K562 (cell line): ENCODE measurements around the gene TSKS. TPM values are rescaled to one million over a fixed set of nuclear protein-coding genes. Genes with fewer than 3 reads are reported as not detected.

Experiments
- CBX3 ChIP-seq, 2 experiments: IDR thresholded peaks; 1 replicate in 1 of 2; 2 replicates in 1 of 2; pipeline ENCODE4 v1.6.1; 2012; ENCODE audit warnings: inconsistent platforms in 2 of 2, low read length in 2 of 2, borderline replicate concordance in 1 of 2, control low read depth in 1 of 2
- ETV6 ChIP-seq, 3 experiments: fragments of 150-350 bp in 1 of 3; sonication (generic) in 1 of 3; formaldehyde crosslinking in 1 of 3; IDR thresholded peaks; 2 replicates each; pipeline versions ENCODE4 v1.6.1 to v1.8.0; 2014 to 2022; ENCODE audit warnings: borderline replicate concordance in 2 of 3, low read depth in 2 of 3, antibody characterized with exemption in 1 of 3, low read length in 1 of 3, mild to moderate bottlenecking in 1 of 3, missing genetic modification reagents in 1 of 3
- FOXJ2 ChIP-seq: fragments of 200-800 bp; sonication (Bioruptor generic); IDR thresholded peaks from 2 replicates; pipeline ENCODE4 v1.6.1; 2016; ENCODE audit warnings: missing genetic modification characterization, missing compliant biosample characterization
- HCFC1 ChIP-seq: IDR thresholded peaks from 2 replicates; pipeline ENCODE4 v1.6.1; 2012; ENCODE audit warnings: low read depth, low read length, improper control_type of control experiment
- HDAC1 ChIP-seq, 2 experiments: fragments of 450-650 bp; IDR thresholded peaks; 2 replicates each; pipeline ENCODE4 v1.6.1; 2016 to 2017; ENCODE audit warnings: inconsistent platforms in 1 of 2, mild to moderate bottlenecking in 1 of 2, moderate library complexity in 1 of 2
- HDAC6 ChIP-seq: IDR thresholded peaks from 2 replicates; pipeline ENCODE4 v1.6.1; 2012; ENCODE audit warnings: low read depth, mild to moderate bottlenecking, control low read depth, inconsistent platforms, low read length, moderate library complexity
- KLF10 ChIP-seq: fragments of 250-450 bp; sonication (Bioruptor Pico); IDR thresholded peaks from 2 replicates; pipeline ENCODE4 v1.6.1; 2021; ENCODE audit warnings: matching md5 sums
- MAZ ChIP-seq, 2 experiments: fragments of 450-650 bp in 1 of 2; sonication (generic) in 1 of 2; formaldehyde crosslinking; IDR thresholded peaks in 1 of 2; conservative IDR thresholded peaks in 1 of 2; 2 replicates each; pipeline versions ENCODE4 v1.4.0 to v1.5.0; 2020; ENCODE audit warnings: mild to moderate bottlenecking in 1 of 2, missing genetic modification reagents in 1 of 2
- MECOM ChIP-seq: fragments of 250-450 bp; sonication (Bioruptor Pico); IDR thresholded peaks from 2 replicates; pipeline ENCODE4 v1.8.0; 2022; ENCODE audit warnings: inconsistent platforms
- MEIS2 ChIP-seq: fragments of 450-650 bp; IDR thresholded peaks from 2 replicates; pipeline ENCODE4 v1.6.1; 2014; ENCODE audit warnings: mild to moderate bottlenecking; ENCODE audit not compliant: partially characterized antibody
- MXI1 ChIP-seq: IDR thresholded peaks from 2 replicates; pipeline ENCODE4 v1.6.1; 2011; ENCODE audit warnings: low read depth, mild to moderate bottlenecking, improper control_type of control experiment, low read length
- NR2C2 ChIP-seq, 2 experiments: fragments of 200-800 bp in 1 of 2; sonication (Bioruptor generic) in 1 of 2; sonication (generic) in 1 of 2; formaldehyde crosslinking in 1 of 2; IDR thresholded peaks; 2 replicates each; pipeline versions ENCODE4 v1.6.1 to v1.8.0; 2016 to 2022; ENCODE audit warnings: mild to moderate bottlenecking in 1 of 2, missing compliant biosample characterization in 1 of 2, missing genetic modification characterization in 1 of 2, missing genetic modification reagents in 1 of 2
- NUFIP1 ChIP-seq: fragments of 450-650 bp; IDR thresholded peaks from 2 replicates; pipeline ENCODE4 v1.6.1; 2018; ENCODE audit not compliant: partially characterized antibody
- PREB ChIP-seq: sonication (generic); formaldehyde crosslinking; IDR thresholded peaks from 2 replicates; pipeline ENCODE4 v1.8.1; 2023; ENCODE audit warnings: mild to moderate bottlenecking, missing genetic modification reagents
- RAD51 ChIP-seq: fragments of 450-650 bp; IDR thresholded peaks from 2 replicates; pipeline ENCODE4 v1.7.1; 2016; ENCODE audit warnings: low read depth, mild to moderate bottlenecking, borderline replicate concordance
- RNF2 ChIP-seq: sonication (generic); IDR thresholded peaks from 2 replicates; pipeline ENCODE4 v1.6.1; 2016
- SIX5 ChIP-seq, 2 experiments: IDR thresholded peaks; 2 replicates each; pipeline ENCODE4 v1.6.1; 2011; ENCODE audit warnings: low read length in 2 of 2, borderline replicate concordance in 1 of 2, low read depth in 1 of 2, mild to moderate bottlenecking in 1 of 2, moderate library complexity in 1 of 2; ENCODE audit not compliant: insufficient read depth in 1 of 2
- TAF7 ChIP-seq: fragments of 450-650 bp; IDR thresholded peaks from 2 replicates; pipeline ENCODE4 v1.6.1; 2016; ENCODE audit warnings: missing genetic modification characterization, missing compliant biosample characterization
- U2AF2 ChIP-seq: fragments of 200-400 bp; formaldehyde crosslinking; optimal IDR thresholded peaks from 2 replicates; pipeline ENCODE3; 2017; ENCODE audit warnings: low read depth, mild to moderate bottlenecking, low read length
- ZC3H4 ChIP-seq: sonication (generic); formaldehyde crosslinking; IDR thresholded peaks from 2 replicates; pipeline ENCODE4 v1.9.0; 2021; ENCODE audit warnings: missing genetic modification reagents, borderline replicate concordance
- ZNF197 ChIP-seq: fragments of 200-800 bp; sonication (Bioruptor generic); IDR thresholded peaks from 2 replicates; pipeline ENCODE4 v1.6.1; 2016; ENCODE audit warnings: low read depth, missing genetic modification characterization, missing compliant biosample characterization
- ZNF232 ChIP-seq: sonication (generic); formaldehyde crosslinking; IDR thresholded peaks from 2 replicates; pipeline ENCODE4 v1.8.0; 2022; ENCODE audit warnings: mild to moderate bottlenecking, missing genetic modification reagents
- ZNF384 ChIP-seq: IDR thresholded peaks from 2 replicates; pipeline ENCODE4 v1.6.1; 2012; ENCODE audit warnings: low read depth, low read length, improper control_type of control experiment
- ZNF639 ChIP-seq, 2 experiments: fragments of 200-800 bp in 1 of 2; sonication (Bioruptor generic) in 1 of 2; sonication (generic) in 1 of 2; formaldehyde crosslinking in 1 of 2; IDR thresholded peaks in 1 of 2; conservative IDR thresholded peaks in 1 of 2; 2 replicates each; pipeline versions ENCODE4 v1.5.0 to v1.6.1; 2016 to 2020; ENCODE audit warnings: missing compliant biosample characterization in 1 of 2, missing genetic modification characterization in 1 of 2, missing genetic modification reagents in 1 of 2
- ZNF699 ChIP-seq: fragments of 250-450 bp; sonication (Bioruptor Pico); IDR thresholded peaks from 2 replicates; pipeline ENCODE4 v1.8.0; 2021; ENCODE audit warnings: mild to moderate bottlenecking, moderate library complexity; ENCODE audit not compliant: insufficient replicate concordance
- polyA plus RNA-seq, 8 experiments: library from polyadenylated mRNA; depleted of rRNA in 4 of 8; stranded (reverse) in 5 of 8; unstranded in 3 of 8; fragments of >200 nt; fragmentation: Nextera tagmentation in 2 of 8; fragmentation: Illumina TruSeq in 1 of 8; extraction: Ambion mirVana in 2 of 8; extraction: Trizol in 1 of 8; gene quantifications; 2 replicates each; pipeline versions ENCODE4 v1.2.1 to v1.2.3, GENCODE V29; 2011 to 2014; ENCODE audit warnings: inconsistent platforms in 1 of 8, missing spikeins in 1 of 8
- total RNA-seq, 7 experiments: library from RNA; depleted of rRNA in 6 of 7; stranded (reverse); fragments of >200 nt in 6 of 7; fragmentation: Illumina TruSeq in 2 of 7; extraction: Trizol in 2 of 7; gene quantifications; 2 replicates each; pipeline versions ENCODE4 v1.2.1 to v1.2.3, GENCODE V29; 2011 to 2021; ENCODE audit warnings: low replicate concordance in 1 of 7

The TSKS gene
- total and polyA plus RNA-seq, 9 of the 15 experiments (the other 6 are each of a cell fraction or from before 2014, with no cell fraction given): 0.14 to 4.5 (median 0.80) TPM

GRCh38 chr19:49755956-49756355 is 7.2 kb downstream of the TSKS start (continued):
- TF ChIP-seq MECOM (no peak), KLF10 (CRISPR knock-in tag) (no peak), SIX5 (IDR thresholded peaks at IDR 0.05; ENCODE audit: borderline replicate concordance in 1 of 2, insufficient read depth in 1 of 2, low read depth in 1 of 2, low read length in 2 of 2) (no peak), ZC3H4 (CRISPR knock-in tag) (no peak), RAD51 (no peak), U2AF2 (no peak), FOXJ2 (tag) (no peak), HDAC1 (IDR thresholded peaks at IDR 0.05) (no peak), TAF7 (tag) (no peak), ZNF699 (no peak), MXI1 (no peak), HCFC1 (no peak), PREB (CRISPR knock-in tag) (no peak), ZNF384 (no peak), ZNF197 (CRISPR knock-in tag) (no peak), RNF2 (no peak), CBX3 (IDR thresholded peaks at IDR 0.05; ENCODE audit: borderline replicate concordance in 1 of 2, low read length in 2 of 2) (peak in 1 of 2 experiments; percentile 43; a peak in 1 of 3 replicates), MAZ (CRISPR knock-in tag; conservative IDR thresholded peaks at IDR 0.05 in 1 of 2, IDR thresholded peaks at IDR 0.05 in 1 of 2) (no peak), ZNF232 (CRISPR knock-in tag) (no peak), NR2C2 (CRISPR knock-in tag; IDR thresholded peaks at IDR 0.05) (no peak), NR2C2 (tag; IDR thresholded peaks at IDR 0.05) (no peak), NUFIP1 (no peak), HDAC6 (no peak), MEIS2 (no peak), ETV6 (IDR thresholded peaks at IDR 0.05; ENCODE audit: borderline replicate concordance in 1 of 2, low read depth in 2 of 2, low read length in 1 of 2) (no peak), ETV6 (CRISPR knock-in tag; IDR thresholded peaks at IDR 0.05; ENCODE audit: borderline replicate concordance) (no peak), ZNF639 (CRISPR knock-in tag; conservative IDR thresholded peaks at IDR 0.05 in 1 of 2, IDR thresholded peaks at IDR 0.05 in 1 of 2) (no peak)
